ENCODE measurements around the gene ARHGEF40.
A peak's percentile ranks its signal among the peaks of the same experiment; 100 is the strongest.

Gene ARHGEF40

GRCh38 chr14:21095430-21096205, 25.5 kb downstream of the ARHGEF40 start:
- no peak for DNase-seq (ENCODE audit: low read depth)
- H3K4me3 ChIP-seq (ENCODE audit: low read length): no peak overlapping the region
- TF ChIP-seq CTCF (IDR thresholded peaks at IDR 0.05; ENCODE audit: insufficient read depth, low read depth, low read length, missing control alignments): no peak

- DNase-seq (ENCODE audit: low read depth): no peak
- TF ChIP-seq CTCF (IDR thresholded peaks at IDR 0.05; ENCODE audit: insufficient read depth, low read depth, low read length, missing control alignments): no peak
- H3K4me3 ChIP-seq (ENCODE audit: low read length): peak overlapping the region; percentile 72
Observed at GRCh38 chr14:21096438-21096837, 26.3 kb downstream of the ARHGEF40 start.

- peak overlapping the region; percentile 72 for H3K4me3 ChIP-seq (ENCODE audit: low read length)
Observed at GRCh38 chr14:21096978-21097635, 27.0 kb downstream of the ARHGEF40 start.

GRCh38 chr14:21097636-21098075, 27.6 kb downstream of the ARHGEF40 start:
- DNase-seq (ENCODE audit: low read depth): no peak
- no peak for TF ChIP-seq CTCF (IDR thresholded peaks at IDR 0.05; ENCODE audit: insufficient read depth, low read depth, low read length, missing control alignments)
- H3K4me3 ChIP-seq (ENCODE audit: low read length): peak overlapping the region; percentile 72

More at GRCh38 chr14:21096978-21097635, 27.0 kb downstream of the ARHGEF40 start:
- no peak for TF ChIP-seq CTCF (IDR thresholded peaks at IDR 0.05; ENCODE audit: insufficient read depth, low read depth, low read length, missing control alignments)
- no peak for DNase-seq (ENCODE audit: low read depth)

GRCh38 chr14:21098076-21098891, 28.2 kb downstream of the ARHGEF40 start, which contains the start of gene ZNF219:
TSS of gene ZNF219 (minus strand) at chr14:21098655. CDS start at chr14:21093591, 5,064 bp downstream.
- TF ChIP-seq CTCF (IDR thresholded peaks at IDR 0.05; ENCODE audit: insufficient read depth, low read depth, low read length, missing control alignments): no peak
- H3K4me3 ChIP-seq (ENCODE audit: low read length): peak within 1 kb of the TSS; percentile 72
- DNase-seq (ENCODE audit: low read depth): peak; percentile 87

- DNase-seq (ENCODE audit: low read depth): no peak
- TF ChIP-seq CTCF (IDR thresholded peaks at IDR 0.05; ENCODE audit: insufficient read depth, low read depth, low read length, missing control alignments): no peak
Observed at GRCh38 chr14:21098892-21099595, 28.9 kb downstream of the ARHGEF40 start.

More at GRCh38 chr14:21098892-21099595, 28.9 kb downstream of the ARHGEF40 start:
- H3K4me3 ChIP-seq (ENCODE audit: low read length): peak overlapping the region; percentile 53
